MCF 10A (cell line): ENCODE measurements around the gene PCBP1. TPM values are rescaled to one million over a fixed set of nuclear protein-coding genes. Genes with fewer than 3 reads are reported as not detected.

Experiments used
- BruUV-seq: library from RNA; stranded (reverse); fragments of 400-500 nt; replicated peaks from 2 replicates; lab custom pipeline; 2021; lab: Mats Ljungman, UMichigan
- CTCF ChIA-PET: fragments of 300-600 bp; sonication (Branson Sonifier 250); formaldehyde crosslinking; extraction: SDS; loops from one replicate; lab custom pipeline; 2021; ENCODE audit warnings: antibody characterized with exemption, inconsistent platforms; lab: Yijun Ruan, JAX
- POLR2A ChIA-PET: fragments of 300-600, 350-650 bp; sonication (Branson Sonifier 250); formaldehyde crosslinking; extraction: SDS; loops from one replicate; lab custom pipeline; 2020; ENCODE audit warnings: antibody characterized with exemption, inconsistent platforms; lab: Yijun Ruan, JAX
- DNase-seq: peaks from one replicate; pipeline ENCODE4 v3.0.0-alpha.2; 2018; ENCODE audit not compliant: unreplicated experiment
- H3K27ac Mint-ChIP-seq: one replicate; pipeline ENCODE4 v1.8.0; 2022; ENCODE audit warnings: mild to moderate bottlenecking, low read depth, mixed read lengths; ENCODE audit not compliant: unreplicated experiment
- H3K27me3 Mint-ChIP-seq: one replicate; pipeline ENCODE4 v1.8.0; 2022; ENCODE audit warnings: mixed read lengths; ENCODE audit not compliant: insufficient read depth, unreplicated experiment
- H3K36me3 Mint-ChIP-seq: one replicate; pipeline ENCODE4 v1.8.0; 2022; ENCODE audit warnings: mild to moderate bottlenecking, moderate library complexity, mixed read lengths; ENCODE audit not compliant: insufficient read depth, unreplicated experiment
- H3K4me1 Mint-ChIP-seq: one replicate; pipeline ENCODE4 v1.8.0; 2022; ENCODE audit warnings: mixed read lengths; ENCODE audit not compliant: insufficient read depth, unreplicated experiment
- H3K4me3 Mint-ChIP-seq: one replicate; pipeline ENCODE4 v1.8.0; 2022; ENCODE audit warnings: mild to moderate bottlenecking, moderate library complexity, mixed read lengths; ENCODE audit not compliant: unreplicated experiment
- H3K9me3 Mint-ChIP-seq: one replicate; pipeline ENCODE4 v1.8.0; 2022; ENCODE audit warnings: mixed read lengths; ENCODE audit not compliant: unreplicated experiment
- CTCF ChIP-seq: fragments of 200-600 bp; IDR thresholded peaks from one replicate; pipeline ENCODE4 v1.8.0; 2022; ENCODE audit warnings: antibody characterized with exemption, mild to moderate bottlenecking; ENCODE audit not compliant: unreplicated experiment
- intact Hi-C: fragments of 100-400 bp; cut with micrococcal nuclease; formaldehyde crosslinking; loops from 2 replicates; pipeline ENCODE4 v1.14.1; 2022
- total RNA-seq: library from RNA; stranded (reverse); gene quantifications from 2 replicates; pipeline ENCODE4 v1.2.3, GENCODE V29; 2022

PCBP1 gene
- total RNA-seq, 1 experiment from 2014 or later: 259 TPM

DNA sequence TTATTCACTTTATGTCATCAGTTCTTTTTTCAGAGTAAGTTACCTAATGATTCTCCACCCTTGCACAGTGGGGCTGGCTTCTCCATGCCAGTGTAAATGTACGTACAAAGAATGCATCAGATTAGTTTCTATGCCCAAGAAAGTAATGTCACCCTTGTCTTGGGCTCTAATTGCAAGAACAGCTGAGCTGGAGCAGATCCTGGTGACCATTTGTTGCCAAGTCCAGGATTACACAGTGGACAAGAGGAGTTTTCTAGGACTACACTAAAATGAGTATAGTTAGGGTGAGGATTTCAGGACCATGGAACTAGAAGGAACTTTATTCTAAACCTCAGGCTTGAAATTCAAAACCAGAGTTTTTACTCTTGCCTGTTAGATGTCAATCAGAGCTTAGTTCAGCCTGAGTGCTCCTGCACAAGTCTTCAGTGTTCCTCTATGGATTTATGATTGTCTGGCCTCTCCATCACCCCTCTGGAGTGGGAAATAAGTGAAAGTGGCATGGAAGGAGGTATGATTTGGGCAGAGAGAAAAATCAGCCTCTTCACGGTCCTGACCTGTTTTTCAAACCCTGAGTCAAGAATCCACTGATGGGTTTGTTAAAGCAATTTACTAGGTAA is 29.8 kb downstream of the PCBP1 start:
- Mint-ChIP-seq H3K36me3 (no peaks in the 10 kb centered on the region), H3K4me3 (no peak overlapping the region), H3K4me1 (no peaks in the 10 kb centered on the region), H3K9me3 (no peaks in the 10 kb centered on the region), H3K27ac (no peak overlapping the region), H3K27me3 (no peaks in the 10 kb centered on the region)
- no TSS peak for BruUV-seq
- ChIA-PET POLR2A (interaction anchor here (0.7 to 3.9 kb wide), 2 partner anchors 8 to 15 kb away, joined by 3 to 13 read pairs; no protein-coding TSS in a partner anchor), CTCF (interaction anchor here (0.6 kb wide), 1 partner anchor 27 kb away, joined by 3 read pairs; no protein-coding TSS in a partner anchor)
- TF ChIP-seq CTCF: no peak
- DNase-seq: no peak
- intact Hi-C loops: no loop called here

GRCh38 chr2:70118798-70119454 is 31.6 kb downstream of the PCBP1 start:
- no peak overlapping the region for H3K27ac Mint-ChIP-seq

GRCh38 chr2:70121627-70122372 is 34.5 kb downstream of the PCBP1 start:
- Mint-ChIP-seq H3K4me3 (no peak overlapping the region), H3K27ac (no peak overlapping the region), H3K27me3 (no peaks in the 10 kb centered on the region)

More at GRCh38 chr2:70118798-70119454, 31.6 kb downstream of the PCBP1 start:
- no peak overlapping the region for H3K4me3 Mint-ChIP-seq
- CTCF ChIA-PET: interaction anchor here (0.6 kb wide), 1 partner anchor 11 kb away, joined by 3 read pairs; no protein-coding TSS in a partner anchor
- no peak for DNase-seq
- no peaks in the 10 kb centered on the region for H3K27me3 Mint-ChIP-seq
- POLR2A ChIA-PET: no interaction called here
- H3K36me3 Mint-ChIP-seq: no peaks in the 10 kb centered on the region
- BruUV-seq: no TSS peak
- intact Hi-C loops: no loop called here
- no peak for TF ChIP-seq CTCF
- H3K4me1 Mint-ChIP-seq: peaks cover 11% of the 10 kb centered on the region
- no peaks in the 10 kb centered on the region for H3K9me3 Mint-ChIP-seq

More at GRCh38 chr2:70121627-70122372, 34.5 kb downstream of the PCBP1 start:
- DNase-seq: no peak
- ChIA-PET CTCF (interaction anchor here (0.6 to 0.7 kb wide), 2 partner anchors 52 to 407 kb away, joined by 3 read pairs; no protein-coding TSS in a partner anchor), POLR2A (interaction anchor here (0.8 to 2.2 kb wide), 4 partner anchors 9 to 34 kb away, joined by 3 to 10 read pairs (median 6); partner anchors contain the start of gene PCBP1)
- no TSS peak for BruUV-seq
- H3K4me1 Mint-ChIP-seq: peaks cover 21% of the 10 kb centered on the region
- peaks cover 6% of the 10 kb centered on the region for H3K36me3 Mint-ChIP-seq
- H3K9me3 Mint-ChIP-seq: no peaks in the 10 kb centered on the region
- intact Hi-C loops: no loop called here
- TF ChIP-seq CTCF: no peak
